HG02981 (cell line): Measurements from ENCODE around the gene CDH8.

Source experiments
- ATAC-seq: cut with Tn5 transposase; IDR thresholded peaks from one replicate; pipeline ENCODE4 v1.9.1; 2021; ENCODE audit warnings: mild to moderate bottlenecking, moderate library complexity; ENCODE audit not compliant: unreplicated experiment

The CDH8 gene

DNA sequence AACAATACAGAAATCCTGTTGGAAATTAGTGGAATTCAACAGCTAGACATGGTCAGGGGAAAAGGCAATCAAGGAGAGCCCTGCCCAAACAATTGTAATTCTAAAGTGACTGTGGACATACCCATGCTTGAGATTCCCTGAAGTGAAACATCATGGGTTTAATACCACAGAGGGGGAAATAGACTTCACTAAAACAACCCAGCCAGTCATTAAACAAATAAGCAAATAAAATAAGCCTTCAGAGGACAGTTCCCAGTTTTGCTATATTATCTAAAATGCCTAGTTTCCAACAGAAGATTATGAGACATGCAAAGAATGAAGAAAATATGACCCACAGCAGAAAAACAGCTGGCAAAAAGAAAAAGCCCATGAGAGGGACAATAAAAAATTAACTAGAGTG is 376.3 kb downstream of the CDH8 start:
- ATAC-seq = no peak

DNA sequence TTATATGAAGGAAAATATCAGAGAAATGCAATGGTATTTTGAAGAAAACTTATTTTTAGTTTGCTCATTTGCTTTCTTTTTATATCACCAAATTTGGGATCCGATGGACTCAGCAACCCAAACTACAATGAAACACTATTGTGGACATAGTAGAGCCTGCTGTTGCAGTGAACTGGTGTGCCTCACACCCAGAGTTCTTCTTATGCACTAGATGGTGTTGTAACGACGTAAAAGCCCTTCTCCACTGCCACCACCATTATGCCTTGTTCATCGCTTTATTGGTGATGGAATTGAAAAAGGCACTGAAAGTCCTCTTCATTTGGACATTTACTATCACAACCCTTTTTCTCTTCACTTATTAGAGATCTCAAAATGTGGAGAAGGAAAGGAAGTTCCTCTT is 381.3 kb downstream of the CDH8 start:
- no peak for ATAC-seq

DNA sequence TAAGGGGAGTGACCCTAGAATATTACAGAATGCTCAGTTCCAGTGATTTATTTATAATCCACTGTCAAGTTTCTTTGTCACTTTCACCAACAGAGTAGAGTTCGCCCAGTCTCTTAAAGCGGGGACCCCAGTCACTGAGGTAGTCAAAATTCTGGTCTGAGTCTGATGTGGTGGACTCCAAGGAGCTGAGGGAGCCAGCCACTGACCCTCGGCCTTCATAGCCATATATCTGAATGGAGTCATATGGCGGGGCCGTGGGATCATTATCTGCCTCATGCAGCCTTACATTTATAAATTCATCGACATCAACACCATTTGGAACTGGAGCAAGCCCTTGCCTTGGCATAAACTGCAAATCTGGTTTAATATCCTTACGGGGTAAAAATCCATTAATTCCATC is 382.7 kb downstream of the CDH8 start:
- ATAC-seq = no peak

DNA sequence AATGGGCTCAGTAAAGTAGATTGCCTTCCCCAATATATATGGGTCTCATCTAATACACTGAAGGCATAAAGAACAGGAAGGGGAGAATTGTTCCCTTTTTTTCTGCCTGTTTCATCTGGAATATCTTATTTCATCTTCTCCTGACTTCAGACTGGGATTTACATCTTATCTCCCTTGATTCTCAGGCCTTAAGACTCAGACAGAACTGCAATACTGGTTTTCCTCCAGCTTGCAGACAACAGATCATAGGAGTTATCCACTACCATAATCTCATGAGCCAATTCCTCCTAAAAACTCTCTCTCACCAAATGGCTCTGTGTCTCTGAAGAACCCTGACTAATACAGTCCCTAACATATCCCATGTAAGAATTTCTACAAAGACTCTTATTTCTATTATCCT is 390.7 kb downstream of the CDH8 start:
- ATAC-seq = no peak

DNA sequence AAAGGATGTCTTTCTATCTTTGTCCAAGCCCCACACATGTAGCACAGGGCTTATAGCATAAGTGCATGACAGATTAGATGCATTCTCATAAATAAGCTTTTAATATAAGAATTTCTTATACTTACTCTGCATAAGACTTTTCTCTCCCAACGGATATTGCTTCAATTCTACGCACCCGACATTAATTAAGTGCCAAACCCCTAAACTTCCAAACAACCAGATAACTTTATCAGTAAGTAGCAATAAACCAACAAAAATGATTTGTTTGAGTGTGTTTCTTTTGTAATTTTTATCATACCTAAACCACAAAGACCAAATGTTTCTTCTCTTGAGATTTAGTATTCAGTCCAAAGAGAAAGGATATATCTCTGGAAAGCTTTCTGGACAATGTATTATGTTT is 391.5 kb downstream of the CDH8 start:
- no peak for ATAC-seq

DNA sequence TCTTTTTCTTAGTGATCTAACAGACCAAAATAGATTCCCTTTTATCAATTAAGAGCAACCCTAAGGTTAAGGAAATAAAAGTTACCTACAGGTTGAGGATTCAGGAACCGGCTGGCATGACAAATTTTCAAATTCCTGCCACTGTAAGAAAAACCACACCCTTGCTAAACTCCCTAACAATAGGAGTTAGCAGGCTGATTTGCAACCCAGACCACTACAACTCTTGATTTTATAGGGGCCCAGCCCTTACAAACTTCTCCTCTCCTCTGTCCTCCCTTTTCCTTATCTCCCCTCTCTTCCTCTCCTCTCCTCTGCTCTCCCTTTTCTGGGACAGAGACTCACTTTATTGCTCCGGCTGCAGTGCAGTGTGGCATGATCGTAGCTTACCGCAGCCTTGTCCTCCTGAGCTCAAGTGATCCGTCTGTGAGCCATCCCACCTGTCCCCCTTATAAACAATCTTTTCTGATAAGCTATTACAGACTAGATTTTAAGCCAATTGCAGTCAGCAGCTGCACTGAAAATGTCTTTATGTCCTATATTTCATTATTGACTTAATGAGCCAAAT is 418.9 kb downstream of the CDH8 start:
- no peak for ATAC-seq

DNA sequence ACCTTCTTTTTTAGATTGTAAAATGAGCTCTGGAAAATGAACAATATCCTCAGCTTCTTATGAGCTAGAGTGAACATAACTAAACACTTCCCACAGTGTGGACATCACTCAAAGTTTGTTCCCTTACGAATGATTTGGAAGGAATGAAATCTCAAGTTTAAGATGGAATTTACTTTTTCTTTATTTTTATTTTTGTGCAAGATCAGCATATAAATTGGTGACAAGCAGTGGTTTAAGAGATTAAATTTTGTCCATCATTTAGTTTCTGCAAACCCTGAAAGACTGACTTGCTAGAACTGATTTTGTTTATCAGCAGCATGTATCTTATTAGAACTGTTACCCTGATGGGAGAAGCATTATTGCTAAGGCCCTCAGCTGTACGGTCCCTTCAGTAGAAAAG is 420.1 kb downstream of the CDH8 start:
- no peak for ATAC-seq

DNA sequence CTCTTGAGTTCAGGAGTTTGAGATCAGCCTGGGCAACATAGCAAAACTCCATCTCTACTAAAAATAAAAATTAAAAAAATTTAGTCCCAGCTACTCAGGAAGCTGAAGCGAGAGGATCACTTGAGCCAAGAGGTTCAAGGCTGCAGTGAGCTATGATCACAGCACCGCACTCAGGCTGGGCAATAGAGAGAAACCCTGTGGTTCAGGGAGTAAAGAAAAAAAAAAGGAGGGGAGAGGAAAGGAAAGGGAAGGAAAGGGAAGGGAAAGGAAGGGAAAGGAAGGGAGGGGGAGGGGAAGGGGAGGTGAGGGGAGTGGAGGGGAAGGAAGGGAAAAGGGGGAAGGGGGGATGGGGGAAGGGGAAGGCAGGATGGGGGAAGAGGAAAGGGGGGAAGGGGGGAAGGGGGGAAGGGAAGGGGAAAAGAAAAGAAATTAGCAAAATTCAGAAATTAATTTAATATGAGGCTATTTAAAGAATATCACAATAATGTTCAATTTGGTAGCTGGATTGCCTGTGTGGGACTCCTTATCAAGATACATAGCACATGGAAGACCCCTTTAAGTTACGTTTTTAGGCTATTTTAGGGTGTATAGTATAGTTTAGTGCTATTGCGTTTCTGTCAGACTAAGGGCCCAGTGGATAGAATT is 424.3 kb downstream of the CDH8 start:
- no peak for ATAC-seq

DNA sequence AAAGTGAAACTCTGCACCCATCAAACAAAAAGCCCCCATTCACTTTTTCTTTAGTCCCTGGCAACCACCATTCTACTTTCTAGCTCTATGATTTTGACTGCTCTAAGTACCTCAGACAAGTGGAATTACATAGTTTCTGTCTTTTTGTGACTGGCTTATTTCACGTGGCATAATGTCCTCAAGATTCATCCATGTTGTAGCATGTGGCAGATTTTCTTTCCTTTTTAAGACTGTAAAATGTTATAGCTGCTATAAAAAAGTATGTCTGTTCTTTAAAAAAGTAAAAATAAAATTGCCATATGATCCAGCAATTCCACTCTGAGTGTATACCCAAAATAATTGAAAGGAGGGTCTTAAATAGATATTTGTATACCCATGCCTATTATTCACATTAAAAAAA is 429.7 kb downstream of the CDH8 start:
- ATAC-seq = no peak
